ENCODE results near the gene NDUFAB1.
A peak's percentile ranks its signal among the peaks of the same experiment; 100 is the strongest.
"Not testable (repeated sequence)": the region's sequence is repeated elsewhere in the genome, so short reads cannot be mapped to it uniquely, and the experiment has no call there.

NDUFAB1 gene

GRCh38 chr16:23583271-23583670 lies 12.8 kb downstream of the NDUFAB1 start:
- not testable (repeated sequence) for DNase-seq

- DNase-seq = no peak
Observed at GRCh38 chr16:23581764-23582163, 14.4 kb downstream of the NDUFAB1 start.

GRCh38 chr16:23580391-23580790 lies 15.7 kb downstream of the NDUFAB1 start:
- no peak for DNase-seq

- DNase-seq = no peak
Observed at GRCh38 chr16:23579371-23579770, 16.7 kb downstream of the NDUFAB1 start.

GRCh38 chr16:23578101-23578830 lies 17.9 kb downstream of the NDUFAB1 start:
- no peak for DNase-seq

GRCh38 chr16:23577493-23577892 lies 18.6 kb downstream of the NDUFAB1 start:
- no peak for DNase-seq

- DNase-seq = no peak
Observed at GRCh38 chr16:23575834-23576233, 20.3 kb downstream of the NDUFAB1 start.

- no peak for DNase-seq
Observed at GRCh38 chr16:23573817-23574216, 22.3 kb downstream of the NDUFAB1 start.

GRCh38 chr16:23572394-23572793 lies 23.7 kb downstream of the NDUFAB1 start:
- DNase-seq = no peak

- no peak for DNase-seq
Observed at GRCh38 chr16:23571895-23572294, 24.2 kb downstream of the NDUFAB1 start.

- no peak for DNase-seq
Observed at GRCh38 chr16:23570992-23571632, 25.0 kb downstream of the NDUFAB1 start.

GRCh38 chr16:23567602-23568001 lies 28.5 kb downstream of the NDUFAB1 start:
- DNase-seq = no peak

GRCh38 chr16:23566724-23567123 lies 29.4 kb downstream of the NDUFAB1 start:
- no peak for DNase-seq

- no peak for DNase-seq
Observed at GRCh38 chr16:23564575-23565363, 31.3 kb downstream of the NDUFAB1 start.

- DNase-seq = no peak
Observed at GRCh38 chr16:23563186-23563585, 32.9 kb downstream of the NDUFAB1 start.

- DNase-seq = no peak
Observed at GRCh38 chr16:23562505-23562904, 33.6 kb downstream of the NDUFAB1 start.

- DNase-seq = no peak
Observed at GRCh38 chr16:23561586-23561985, 34.5 kb downstream of the NDUFAB1 start.

GRCh38 chr16:23557779-23558702 lies 38.1 kb downstream of the NDUFAB1 start:
- peak in 3 of 4 experiments; percentile 17 to 31 (median 22) for DNase-seq

- peak; percentile 92 to 99 (median 99) for DNase-seq
Observed at GRCh38 chr16:23556881-23557778, 39.0 kb downstream of the NDUFAB1 start, which contains the start of the genes EARS2 and UBFD1. Gene EARS2 (minus strand): TSS chr16:23557350. CDS start chr16:23557343, 7 bp downstream. Gene UBFD1 (plus strand): TSS chr16:23557727. CDS start chr16:23557743, 16 bp downstream.

- DNase-seq = no peak
Observed at GRCh38 chr16:23554536-23554935, 41.6 kb downstream of the NDUFAB1 start.

- no peak for DNase-seq
Observed at GRCh38 chr16:23552161-23552560, 44.0 kb downstream of the NDUFAB1 start.

Data from activated CD4-positive, CD25-positive, alpha-beta regulatory T cell (primary cell).